HepG2 (cell line): Measurements from ENCODE around the gene GPLD1. TPM values are rescaled to one million over a fixed set of nuclear protein-coding genes. Genes with fewer than 3 reads are reported as not detected.
A peak's percentile ranks its signal among the peaks of the same experiment; 100 is the strongest.

Source experiments
- ATF4 ChIP-seq, 2 experiments: fragments of 450-650 bp in 1 of 2; sonication (generic) in 1 of 2; formaldehyde crosslinking; IDR thresholded peaks; 2 replicates each; pipeline versions ENCODE4 v1.5.0 to v1.8.0; 2020 to 2022; ENCODE audit warnings: mild to moderate bottlenecking in 1 of 2, missing genetic modification reagents in 1 of 2
- GRHL1 ChIP-seq: sonication (generic); formaldehyde crosslinking; conservative IDR thresholded peaks from 2 replicates; pipeline ENCODE4 v1.8.0; 2022; ENCODE audit warnings: missing genetic modification reagents
- HIVEP1 ChIP-seq: sonication (generic); formaldehyde crosslinking; IDR thresholded peaks from 2 replicates; pipeline ENCODE4 v1.4.0; 2020; ENCODE audit warnings: mild to moderate bottlenecking, missing genetic modification reagents
- HNF1A ChIP-seq, 2 experiments: sonication (generic) in 1 of 2; formaldehyde crosslinking in 1 of 2; IDR thresholded peaks; 2 replicates each; pipeline versions ENCODE4 v1.4.0 to v1.6.1; 2016 to 2020; ENCODE audit warnings: borderline replicate concordance in 1 of 2, low read depth in 1 of 2, mild to moderate bottlenecking in 1 of 2, missing genetic modification reagents in 1 of 2
- MLLT10 ChIP-seq: sonication (generic); formaldehyde crosslinking; IDR thresholded peaks from 2 replicates; pipeline ENCODE4 v1.4.0; 2020; ENCODE audit warnings: missing genetic modification reagents
- MLXIP ChIP-seq: sonication (generic); formaldehyde crosslinking; IDR thresholded peaks from 2 replicates; pipeline ENCODE4 v1.9.0; 2021; ENCODE audit warnings: missing genetic modification reagents, borderline replicate concordance
- REPIN1 ChIP-seq: sonication (generic); formaldehyde crosslinking; IDR thresholded peaks from 2 replicates; pipeline ENCODE4 v1.8.0; 2022; ENCODE audit warnings: missing genetic modification reagents, low read depth, mild to moderate bottlenecking, borderline replicate concordance
- SATB2 ChIP-seq: sonication (generic); formaldehyde crosslinking; IDR thresholded peaks from 2 replicates; pipeline ENCODE4 v1.5.0; 2020; ENCODE audit warnings: missing genetic modification reagents
- SETDB1 ChIP-seq: sonication (generic); formaldehyde crosslinking; IDR thresholded peaks from 2 replicates; pipeline ENCODE4 v1.5.1; 2020; ENCODE audit warnings: missing genetic modification reagents, mild to moderate bottlenecking, borderline replicate concordance
- SIN3A ChIP-seq: IDR thresholded peaks from 2 replicates; pipeline ENCODE4 v1.6.1; 2011; ENCODE audit warnings: low read depth, mild to moderate bottlenecking, control low read depth, low read length, borderline replicate concordance
- ZFP82 ChIP-seq: sonication (generic); formaldehyde crosslinking; IDR thresholded peaks from 2 replicates; pipeline ENCODE4 v1.5.1; 2020; ENCODE audit warnings: mild to moderate bottlenecking, missing genetic modification reagents, borderline replicate concordance
- ZNF282 ChIP-seq: fragments of 450-650 bp; IDR thresholded peaks from 2 replicates; pipeline ENCODE4 v1.6.1; 2018; ENCODE audit not compliant: partially characterized antibody
- ZNF350 ChIP-seq: sonication (generic); formaldehyde crosslinking; IDR thresholded peaks from 2 replicates; pipeline ENCODE4 v1.4.0; 2020; ENCODE audit warnings: mild to moderate bottlenecking, low read depth, missing genetic modification reagents, borderline replicate concordance
- ZNF354B ChIP-seq: sonication (generic); formaldehyde crosslinking; IDR thresholded peaks from 2 replicates; pipeline ENCODE4 v1.8.0; 2022; ENCODE audit warnings: mild to moderate bottlenecking, missing genetic modification reagents
- ZNF468 ChIP-seq: sonication (generic); formaldehyde crosslinking; IDR thresholded peaks from 2 replicates; pipeline ENCODE4 v1.8.0; 2022; ENCODE audit warnings: mild to moderate bottlenecking, moderate library complexity, missing genetic modification reagents
- ZNF567 ChIP-seq: sonication (generic); formaldehyde crosslinking; IDR thresholded peaks from 2 replicates; pipeline ENCODE4 v1.8.1; 2023; ENCODE audit warnings: mild to moderate bottlenecking, missing genetic modification reagents, borderline replicate concordance
- ZNF883 ChIP-seq: sonication (generic); formaldehyde crosslinking; IDR thresholded peaks from 2 replicates; pipeline ENCODE4 v1.5.1; 2020; ENCODE audit warnings: mild to moderate bottlenecking, missing genetic modification reagents; ENCODE audit errors: not compliant biosample characterization
- polyA plus RNA-seq, 8 experiments: library from polyadenylated mRNA; depleted of rRNA in 3 of 8; stranded (reverse) in 7 of 8; unstranded in 1 of 8; fragments of >200 nt; fragmentation: Illumina TruSeq in 4 of 8; extraction: Trizol in 4 of 8; gene quantifications; 2 replicates each; pipeline versions ENCODE4 v1.2.1 to v1.2.3, GENCODE V29; 2011 to 2016; ENCODE audit warnings: low read depth in 4 of 8, missing spikeins in 1 of 8, mixed read lengths in 1 of 8; ENCODE audit not compliant: insufficient read depth in 1 of 8
- total RNA-seq, 5 experiments: library from RNA; depleted of rRNA; stranded (reverse); fragments of >200 nt; fragmentation: Illumina TruSeq; extraction: Trizol; gene quantifications; 2 replicates each; pipeline ENCODE4 v1.2.3, GENCODE V29; 2016; ENCODE audit warnings: low read depth in 1 of 5

Gene GPLD1
- total and polyA plus RNA-seq, 2 of the 13 experiments (the other 11 are each of a cell fraction or from before 2014, with no cell fraction given) = 6.2 to 7.6 TPM

GRCh38 chr6:24494821-24495795, 5.7 kb upstream of the GPLD1 start, which contains the start of gene ALDH5A1 (continued):
- no peak for TF ChIP-seq SIN3A
- TF ChIP-seq ZNF282 = no peak
- peak; percentile 89 for TF ChIP-seq ZNF883 (CRISPR knock-in tag)
- TF ChIP-seq MLXIP (CRISPR knock-in tag) = no peak
- no peak for TF ChIP-seq SETDB1 (CRISPR knock-in tag)
- TF ChIP-seq ATF4 (CRISPR knock-in tag; IDR thresholded peaks at IDR 0.05) = no peak
- TF ChIP-seq ZFP82 (CRISPR knock-in tag) = peak; percentile 81; the same call in 1 of the 2 replicates
- TF ChIP-seq ZNF567 (CRISPR knock-in tag) = 0 out of 2 replicates have a peak, but pooled peaks have one; percentile 75
- no peak for TF ChIP-seq HIVEP1 (CRISPR knock-in tag)
- TF ChIP-seq ZNF354B (CRISPR knock-in tag) = no peak
- no peak for TF ChIP-seq HNF1A (IDR thresholded peaks at IDR 0.05; ENCODE audit: low read depth)
- peak; percentile 81 for TF ChIP-seq HNF1A (CRISPR knock-in tag; IDR thresholded peaks at IDR 0.05; ENCODE audit: borderline replicate concordance)
- TF ChIP-seq SATB2 (CRISPR knock-in tag) = no peak; the same call in 1 of the 2 replicates
- no peak; the same call in none of the 2 replicates for TF ChIP-seq REPIN1 (CRISPR knock-in tag)
- no peak for TF ChIP-seq MLLT10 (CRISPR knock-in tag)
- peak; percentile 55; the same call in 1 of the 2 replicates for TF ChIP-seq ZNF468 (CRISPR knock-in tag)
- TF ChIP-seq ZNF350 (CRISPR knock-in tag) = no peak; the same call in 1 of the 2 replicates
- no peak for TF ChIP-seq GRHL1 (CRISPR knock-in tag)
